NAMALWA (cell line): ENCODE data around the gene MAP3K20.
"Not testable (repeated sequence)": the region's sequence is repeated elsewhere in the genome, so short reads cannot be mapped to it uniquely, and the experiment has no call there.

Experiments used
- DNase-seq: peaks from one replicate; pipeline ENCODE4 v3.0.0-alpha.2; 2015; ENCODE audit warnings: low spot score

MAP3K20 gene

GRCh38 chr2:173075781-173076580 is at the start of gene MAP3K20:
TSS of gene MAP3K20 (plus strand) at chr2:173075846. CDS start at chr2:173091032, 15,186 bp downstream.
- DNase-seq, result peak; percentile 74

GRCh38 chr2:173026479-173026878 is 49.2 kb upstream of the MAP3K20 start:
- no peak for DNase-seq

GRCh38 chr2:173027181-173028128 is 48.2 kb upstream of the MAP3K20 start:
- DNase-seq, result peak; percentile 91

- no peak for DNase-seq
These were observed 47.5 kb upstream of the MAP3K20 start for GRCh38 chr2:173028141-173028540.

GRCh38 chr2:173028671-173029070 is 47.0 kb upstream of the MAP3K20 start:
- peak; percentile 10 for DNase-seq

GRCh38 chr2:173030561-173031490 is 44.8 kb upstream of the MAP3K20 start:
- DNase-seq, result peak; percentile 5

GRCh38 chr2:173032032-173032431 is 43.6 kb upstream of the MAP3K20 start:
- no peak for DNase-seq

- DNase-seq, result no peak
These were observed 42.6 kb upstream of the MAP3K20 start for GRCh38 chr2:173033084-173033483.

GRCh38 chr2:173034143-173034542 is 41.5 kb upstream of the MAP3K20 start:
- DNase-seq, result no peak

- DNase-seq, result no peak
These were observed 38.2 kb upstream of the MAP3K20 start for GRCh38 chr2:173037245-173038120.

GRCh38 chr2:173038257-173038656 is 37.4 kb upstream of the MAP3K20 start:
- not testable (repeated sequence) for DNase-seq

GRCh38 chr2:173040729-173041128 is 34.9 kb upstream of the MAP3K20 start:
- no peak for DNase-seq

GRCh38 chr2:173043476-173043875 is 32.2 kb upstream of the MAP3K20 start:
- no peak for DNase-seq

- DNase-seq, result no peak
These were observed 31.6 kb upstream of the MAP3K20 start for GRCh38 chr2:173043897-173044519.

- no peak for DNase-seq
These were observed 31.0 kb upstream of the MAP3K20 start for GRCh38 chr2:173044686-173045085.

GRCh38 chr2:173045181-173045580 is 30.5 kb upstream of the MAP3K20 start:
- DNase-seq, result no peak

GRCh38 chr2:173048522-173048896 is 27.1 kb upstream of the MAP3K20 start:
- no peak for DNase-seq

GRCh38 chr2:173048897-173049661 is 26.6 kb upstream of the MAP3K20 start:
- DNase-seq, result no peak

- DNase-seq, result no peak
These were observed 25.8 kb upstream of the MAP3K20 start for GRCh38 chr2:173049831-173050230.

- no peak for DNase-seq
These were observed 25.0 kb upstream of the MAP3K20 start for GRCh38 chr2:173050684-173051083.
